HepG2 (cell line): Measurements from ENCODE around the gene TIAM2. TPM values are rescaled to one million over a fixed set of nuclear protein-coding genes. Genes with fewer than 3 reads are reported as not detected.

Source experiments
- ATAC-seq: fragments of 200-7000 bp; cut with Tn5 transposase; 3 replicates; pipeline ENCODE4 v1.9.1; 2020; ENCODE audit warnings: mild to moderate bottlenecking, moderate library complexity
- BruUV-seq: library from RNA; stranded (reverse); fragments of 400-500 nt; replicated peaks from 2 replicates; lab custom pipeline; 2021; lab: Mats Ljungman, UMichigan
- CTCF ChIA-PET: fragments of 300-600 bp; formaldehyde crosslinking; extraction: SDS; loops from one replicate; lab custom pipeline; 2021; ENCODE audit warnings: low total read pairs, inconsistent platforms, low intra/inter-chr PET ratio; lab: Yijun Ruan, JAX
- POLR2A ChIA-PET: fragments of 350-600 bp; sonication (Branson Sonifier 250); formaldehyde crosslinking; loops from one replicate; lab custom pipeline; 2020; ENCODE audit warnings: antibody characterized with exemption, inconsistent platforms; lab: Yijun Ruan, JAX
- DNase-seq: peaks from one replicate; pipeline ENCODE4 v3.0.0-alpha.2; 2015; ENCODE audit warnings: low spot score
- FAIRE-seq: peaks from 3 replicates; lab custom pipeline; 2011; peaks lifted over from hg19 to GRCh38; lab: Jason Lieb, UNC
- H2AFZ ChIP-seq: one replicate; pipeline ENCODE4 v1.6.1; 2011; ENCODE audit warnings: low read length, inconsistent platforms
- H3K27ac ChIP-seq: fragments of 300-600 bp; 3 replicates; pipeline ENCODE4 v1.8.0; 2011; ENCODE audit warnings: mixed run types, mild to moderate bottlenecking, mixed read lengths, low read length, inconsistent platforms; ENCODE audit not compliant: insufficient read depth; ENCODE audit errors: extremely low read length
- H3K27me3 ChIP-seq, 2 experiments: fragments of 200-600 bp in 1 of 2; 2 replicates in 1 of 2; 3 replicates in 1 of 2; pipeline versions ENCODE4 v1.6.0 to v1.8.0; 2011; ENCODE audit warnings: low read length in 2 of 2, mild to moderate bottlenecking in 2 of 2, moderate library complexity in 2 of 2, inconsistent platforms in 1 of 2; ENCODE audit not compliant: insufficient read depth in 2 of 2, control insufficient read depth in 1 of 2
- H3K36me3 ChIP-seq, 2 experiments: fragments of 200-600 bp in 1 of 2; replicated peaks in 1 of 2; 2 replicates in 1 of 2; 3 replicates in 1 of 2; pipeline versions ENCODE4 v1.5.1 to v1.8.0; 2011; ENCODE audit warnings: low read length in 2 of 2, inconsistent platforms in 1 of 2; ENCODE audit not compliant: insufficient read depth in 2 of 2, control insufficient read depth in 1 of 2
- H3K4me1 ChIP-seq: 2 replicates; pipeline ENCODE4 v1.5.1; 2012; ENCODE audit warnings: low read length, inconsistent platforms; ENCODE audit not compliant: insufficient read depth
- H3K4me2 ChIP-seq: 2 replicates; pipeline ENCODE4 v1.6.0; 2011; ENCODE audit warnings: low read depth, low read length, inconsistent platforms
- H3K4me3 ChIP-seq, 3 experiments: fragments of 200-600 bp in 1 of 3; sonication (generic), shearing (Covaris generic) in 1 of 3; replicated peaks in 1 of 3; 2 replicates each; pipeline ENCODE4 v1.5.1; 2011 to 2016; ENCODE audit warnings: low read length in 3 of 3, inconsistent platforms in 2 of 3, low read depth in 2 of 3, mild to moderate bottlenecking in 2 of 3, control low read depth in 1 of 3, mixed read lengths in 1 of 3; ENCODE audit not compliant: insufficient read depth in 1 of 3
- H3K79me2 ChIP-seq: one replicate; pipeline ENCODE4 v1.6.1; 2011; ENCODE audit warnings: low read length, inconsistent platforms; ENCODE audit not compliant: insufficient read depth
- H3K9ac ChIP-seq: 2 replicates; pipeline ENCODE4 v1.6.0; 2011; ENCODE audit warnings: mild to moderate bottlenecking, low read depth, low read length, inconsistent platforms; ENCODE audit not compliant: insufficient read depth
- H3K9me3 ChIP-seq: 2 replicates; pipeline ENCODE4 v1.5.1; 2012; ENCODE audit warnings: mild to moderate bottlenecking, low read length
- H4K20me1 ChIP-seq: 2 replicates; pipeline ENCODE4 v1.6.0; 2011; ENCODE audit warnings: inconsistent platforms, mild to moderate bottlenecking, low read length, moderate library complexity; ENCODE audit not compliant: insufficient read depth
- ATF2 ChIP-seq: sonication (generic); formaldehyde crosslinking; IDR thresholded peaks from 2 replicates; pipeline ENCODE4 v1.4.0; 2020; ENCODE audit warnings: missing genetic modification reagents
- BCL3 ChIP-seq: sonication (generic); formaldehyde crosslinking; IDR thresholded peaks from 2 replicates; pipeline ENCODE4 v1.5.1; 2020; ENCODE audit warnings: mild to moderate bottlenecking, missing genetic modification reagents, moderate library complexity
- CHCHD3 ChIP-seq: sonication (generic); formaldehyde crosslinking; IDR thresholded peaks from 2 replicates; pipeline ENCODE4 v1.8.0; 2022; ENCODE audit warnings: mild to moderate bottlenecking, missing genetic modification reagents, moderate library complexity
- PHB2 ChIP-seq: fragments of 450-650 bp; IDR thresholded peaks from 2 replicates; pipeline ENCODE4 v1.6.1; 2018; ENCODE audit not compliant: partially characterized antibody
- TEF ChIP-seq: sonication (generic); formaldehyde crosslinking; IDR thresholded peaks from 2 replicates; pipeline ENCODE4 v1.5.0; 2020; ENCODE audit warnings: missing genetic modification reagents
- ZFYVE20 ChIP-seq: sonication (generic); formaldehyde crosslinking; IDR thresholded peaks from 2 replicates; pipeline ENCODE4 v1.8.0; 2023; ENCODE audit warnings: low read depth, mild to moderate bottlenecking, moderate library complexity, missing genetic modification reagents, borderline replicate concordance
- ZNF253 ChIP-seq: sonication (generic); formaldehyde crosslinking; IDR thresholded peaks from 2 replicates; pipeline ENCODE4 v1.8.0; 2022; ENCODE audit warnings: mild to moderate bottlenecking, missing genetic modification reagents, borderline replicate concordance
- ZNF558 ChIP-seq: sonication (generic); formaldehyde crosslinking; IDR thresholded peaks from 2 replicates; pipeline ENCODE4 v1.9.0; 2022; ENCODE audit warnings: mild to moderate bottlenecking, missing genetic modification reagents, borderline replicate concordance
- WGBS: methylation state at CpG from one replicate; pipeline ENCODE4 v1.1.6; 2017; ENCODE audit warnings: low lambda C conversion rate; 5-methylcytosine and 5-hydroxymethylcytosine counted together
- in situ Hi-C: cut with HindIII; loops from 2 replicates; pipeline ENCODE4 v1.10.0; 2017; ENCODE audit warnings: low pct_unique_long_range_greater_than_20kb; ENCODE audit not compliant: extremely low pct_ligation_motif_present
- intact Hi-C: fragments of 100-400 bp; cut with micrococcal nuclease; formaldehyde crosslinking; loops from one replicate; pipeline ENCODE4 v1.10.0; 2022; ENCODE audit not compliant: unreplicated experiment
- polyA plus RNA-seq, 8 experiments: library from polyadenylated mRNA; depleted of rRNA in 3 of 8; stranded (reverse) in 7 of 8; unstranded in 1 of 8; fragments of >200 nt; fragmentation: Illumina TruSeq in 4 of 8; extraction: Trizol in 4 of 8; gene quantifications; 2 replicates each; pipeline versions ENCODE4 v1.2.1 to v1.2.3, GENCODE V29; 2011 to 2016; ENCODE audit warnings: low read depth in 4 of 8, missing spikeins in 1 of 8, mixed read lengths in 1 of 8; ENCODE audit not compliant: insufficient read depth in 1 of 8
- total RNA-seq, 5 experiments: library from RNA; depleted of rRNA; stranded (reverse); fragments of >200 nt; fragmentation: Illumina TruSeq; extraction: Trizol; gene quantifications; 2 replicates each; pipeline ENCODE4 v1.2.3, GENCODE V29; 2016; ENCODE audit warnings: low read depth in 1 of 5

TIAM2 gene
- total and polyA plus RNA-seq, 2 of the 13 experiments (the other 11 are each of a cell fraction or from before 2014, with no cell fraction given): 4.1 to 4.5 TPM

DNA sequence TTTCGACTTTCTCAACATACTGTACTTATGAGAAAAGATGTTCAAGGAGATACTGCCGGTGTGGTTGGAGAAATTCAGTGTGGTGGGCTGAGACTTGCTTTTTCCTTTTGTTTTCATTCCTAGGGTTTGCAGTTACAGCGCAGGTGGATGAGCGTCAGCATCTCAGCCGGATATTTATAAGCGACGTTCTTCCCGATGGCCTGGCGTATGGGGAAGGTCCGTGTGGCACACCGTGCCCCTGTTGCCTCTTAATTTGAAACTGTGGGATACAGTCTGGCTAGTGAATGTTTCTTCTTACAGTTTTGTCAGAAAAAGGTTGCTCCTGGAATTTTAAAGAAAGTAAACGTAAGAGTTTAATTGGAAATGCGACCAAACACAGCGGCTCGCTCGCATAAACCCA lies 187.0 kb downstream of the TIAM2 start:
- ChIA-PET CTCF (no interaction called here), POLR2A (no interaction called here)
- Histone ChIP-seq H3K27me3 (no peaks in the 10 kb centered on the region), H4K20me1 (no peaks in the 10 kb centered on the region), H2AFZ (no peak overlapping the region), H3K4me1 (peaks cover 19% of the 10 kb centered on the region), H3K4me3 (no peak overlapping the region), H3K9ac (no peak overlapping the region), H3K4me2 (no peak overlapping the region), H3K9me3 (no peaks in the 10 kb centered on the region), H3K36me3 (no peaks in the 10 kb centered on the region), H3K27ac (no peak overlapping the region), H3K79me2 (no peaks in the 10 kb centered on the region)
- no peak for ATAC-seq
- BruUV-seq: no TSS peak
- intact Hi-C loops: no loop called here
- WGBS: 83% methylated on average over 16 of the region's 16 CpGs
- TF ChIP-seq TEF (no peak), ZNF253 (CRISPR knock-in tag) (no peak), ATF2 (CRISPR knock-in tag) (no peak), ZNF558 (CRISPR knock-in tag) (no peak), CHCHD3 (CRISPR knock-in tag) (no peak), BCL3 (CRISPR knock-in tag) (no peak), PHB2 (no peak), ZFYVE20 (CRISPR knock-in tag) (no peak)
- DNase-seq: no peak
- FAIRE-seq: no peak
- in situ Hi-C loops: no loop called here
